OCI-LY3 (cell line): ENCODE data around the gene NKX3-2.

Source experiments
- CTCF ChIP-seq: fragments of 200-600, 300-600 bp; sonication (generic); IDR thresholded peaks from 2 replicates; pipeline ENCODE4 v1.5.1; 2014; ENCODE audit warnings: antibody characterized with exemption, low read length, low read depth
- EZH2phosphoT487 ChIP-seq: fragments of 200-600 bp; shearing (Covaris generic); IDR thresholded peaks from 2 replicates; pipeline ENCODE4 v1.6.1; 2018; ENCODE audit warnings: antibody characterized with exemption, mixed run types, low read depth

- TF ChIP-seq CTCF (no peak), EZH2phosphoT487 (no peak)
Measured at GRCh38 chr4:13543839-13544605, at the start of gene NKX3-2.
